Endothelial cell of umbilical vein (primary cell): ENCODE data around the gene IFIT1B. TPM values are rescaled to one million over a fixed set of nuclear protein-coding genes. Genes with fewer than 3 reads are reported as not detected.

Source experiments
- BruUV-seq: library from RNA; stranded (reverse); fragments of 400-500 nt; replicated peaks from 2 replicates; lab custom pipeline; 2021; lab: Mats Ljungman, UMichigan
- CTCF ChIA-PET: fragments of 300-600, 350-600 bp; sonication (Branson Sonifier 250); formaldehyde crosslinking; loops from one replicate; lab custom pipeline; 2021; ENCODE audit warnings: antibody characterized with exemption, inconsistent platforms; lab: Charles Lee
- POLR2A ChIA-PET: fragments of 300-600, 350-600 bp; sonication (Branson Sonifier 250); formaldehyde crosslinking; loops from one replicate; lab custom pipeline; 2021; ENCODE audit warnings: antibody characterized with exemption, inconsistent platforms; lab: Charles Lee
- DNase-seq: peaks from one replicate; pipeline ENCODE4 v3.0.0-alpha.2; 2011; ENCODE audit warnings: low read depth, low spot score
- FAIRE-seq: peaks from 2 replicates; lab custom pipeline; 2011; peaks lifted over from hg19 to GRCh38; lab: Jason Lieb, UNC
- H2AFZ ChIP-seq: 2 replicates; pipeline ENCODE4 v1.6.0; 2012; ENCODE audit warnings: low read depth, low read length, control low read depth, inconsistent platforms
- H3K27ac ChIP-seq: 2 replicates; pipeline ENCODE4 v1.5.1; 2011; ENCODE audit warnings: low read depth, mild to moderate bottlenecking, control low read depth, low read length, moderate library complexity; ENCODE audit not compliant: insufficient read depth
- H3K27me3 ChIP-seq, 2 experiments: 2 replicates each; pipeline versions ENCODE4 v1.6.0 to v1.6.1; 2011; ENCODE audit warnings: low read length in 2 of 2, mixed read lengths in 1 of 2; ENCODE audit not compliant: control insufficient read depth in 2 of 2, insufficient read depth in 2 of 2
- H3K36me3 ChIP-seq, 2 experiments: 2 replicates in 1 of 2; 3 replicates in 1 of 2; pipeline ENCODE4 v1.5.1; 2011; ENCODE audit warnings: low read length in 2 of 2, mild to moderate bottlenecking in 1 of 2, moderate library complexity in 1 of 2; ENCODE audit not compliant: control insufficient read depth in 2 of 2, insufficient read depth in 2 of 2; ENCODE audit errors: extremely low read depth in 1 of 2
- H3K4me1 ChIP-seq: 3 replicates; pipeline ENCODE4 v1.5.1; 2011; ENCODE audit warnings: mild to moderate bottlenecking, low read length; ENCODE audit not compliant: control insufficient read depth, insufficient read depth; ENCODE audit errors: extremely low read depth
- H3K4me2 ChIP-seq: 2 replicates; pipeline ENCODE4 v1.6.1; 2011; ENCODE audit warnings: low read length, control low read depth, mixed read lengths; ENCODE audit not compliant: insufficient read depth
- H3K4me3 ChIP-seq, 3 experiments: fragments of 200-600 bp in 1 of 3; sonication (generic), shearing (Covaris generic) in 1 of 3; replicated peaks in 1 of 3; 2 replicates each; pipeline ENCODE4 v1.5.1; 2011 to 2016; ENCODE audit warnings: control low read depth in 3 of 3, low read length in 3 of 3, mild to moderate bottlenecking in 2 of 3, inconsistent platforms in 1 of 3, low read depth in 1 of 3, moderate library complexity in 1 of 3; ENCODE audit not compliant: insufficient read depth in 1 of 3
- H3K79me2 ChIP-seq: 2 replicates; pipeline ENCODE4 v1.6.0; 2012; ENCODE audit warnings: low read length, inconsistent platforms; ENCODE audit not compliant: control insufficient read depth, insufficient read depth
- H3K9ac ChIP-seq: replicated peaks from 2 replicates; pipeline ENCODE3; 2011; ENCODE audit warnings: low read length, control low read depth; ENCODE audit not compliant: insufficient read depth; ENCODE audit errors: extremely low read depth
- H3K9me1 ChIP-seq: replicated peaks from 3 replicates; pipeline ENCODE4 v1.6.0; 2011; ENCODE audit warnings: mild to moderate bottlenecking, low read length; ENCODE audit not compliant: control insufficient read depth, insufficient read depth; ENCODE audit errors: extremely low read depth
- H3K9me3 ChIP-seq: replicated peaks from 2 replicates; pipeline ENCODE4 v1.5.1; 2012; ENCODE audit warnings: low read length, inconsistent platforms; ENCODE audit not compliant: control insufficient read depth, insufficient read depth
- H4K20me1 ChIP-seq: replicated peaks from 2 replicates; pipeline ENCODE3; 2011; ENCODE audit warnings: mild to moderate bottlenecking, low read length; ENCODE audit not compliant: control insufficient read depth, insufficient read depth; ENCODE audit errors: extremely low read depth
- EZH2 ChIP-seq: IDR thresholded peaks from 2 replicates; pipeline ENCODE4 v1.6.1; 2012; ENCODE audit warnings: borderline replicate concordance, low read depth, mild to moderate bottlenecking, moderate library complexity, low read length, inconsistent platforms; ENCODE audit not compliant: severe bottlenecking
- FOS ChIP-seq: IDR thresholded peaks from 2 replicates; pipeline ENCODE4 v1.6.1; 2011; ENCODE audit warnings: mild to moderate bottlenecking, low read length, moderate library complexity, borderline replicate concordance; ENCODE audit not compliant: insufficient read depth
- GATA2 ChIP-seq: IDR thresholded peaks from 2 replicates; pipeline ENCODE4 v1.7.0; 2011; ENCODE audit warnings: low read depth, mild to moderate bottlenecking, moderate library complexity, mixed read lengths, low read length; ENCODE audit not compliant: insufficient read length, insufficient read depth
- JUN ChIP-seq: IDR thresholded peaks from 2 replicates; pipeline ENCODE4 v1.6.1; 2011; ENCODE audit warnings: borderline replicate concordance, low read depth; ENCODE audit not compliant: insufficient read length, insufficient read depth
- MYC ChIP-seq: IDR thresholded peaks from one replicate; pipeline ENCODE4 v1.6.1; 2011; ENCODE audit warnings: mild to moderate bottlenecking, low read depth, low read length
- POLR2A ChIP-seq: IDR thresholded peaks from 2 replicates; pipeline ENCODE4 v1.6.1; 2012; ENCODE audit warnings: low read depth, mild to moderate bottlenecking, control low read depth, low read length
- POLR2AphosphoS5 ChIP-seq: IDR thresholded peaks from 2 replicates; pipeline ENCODE4 v1.6.1; 2012; ENCODE audit warnings: low read depth, mild to moderate bottlenecking, control low read depth, low read length, moderate library complexity; ENCODE audit not compliant: insufficient read depth
- dilution Hi-C: fragments of 300-500 bp; cut with MboI; formaldehyde crosslinking; loops from one replicate; pipeline ENCODE4 v1.15.0; 2019; ENCODE audit warnings: low sequenced_read_pairs; ENCODE audit not compliant: extremely low pct_ligation_motif_present
- intact Hi-C: fragments of 100-400 bp; cut with micrococcal nuclease; formaldehyde crosslinking; loops from one replicate; pipeline ENCODE4 v1.10.0; 2022
- polyA plus RNA-seq, 4 experiments: library from polyadenylated mRNA; depleted of rRNA in 3 of 4; stranded (reverse) in 3 of 4; unstranded in 1 of 4; fragments of >200 nt; gene quantifications; 2 replicates each; pipeline versions ENCODE4 v1.2.1 to v1.2.3, GENCODE V29; 2011 to 2012; ENCODE audit warnings: missing spikeins in 1 of 4
- total RNA-seq: library from RNA; stranded (reverse); gene quantifications from 2 replicates; pipeline ENCODE4 v1.2.3, GENCODE V29; 2021
- TF ChIP-seq, protein P1 (sequence below), 2 donors: IDR thresholded peaks; 1 replicate in 1 of 2; 2 replicates in 1 of 2; pipeline ENCODE4 v1.5.1; 2011; ENCODE audit warnings: low read length in 2 of 2, mild to moderate bottlenecking in 2 of 2, moderate library complexity in 2 of 2, control low read depth in 1 of 2, inconsistent platforms in 1 of 2, low read depth in 1 of 2; ENCODE audit not compliant: insufficient read depth in 1 of 2; ENCODE audit errors: extremely low read depth in 1 of 2

Gene IFIT1B
- total and polyA plus RNA-seq, 2 donors (not counting 3 experiments of a cell fraction or from before 2014, with no cell fraction given): not detected

DNA sequence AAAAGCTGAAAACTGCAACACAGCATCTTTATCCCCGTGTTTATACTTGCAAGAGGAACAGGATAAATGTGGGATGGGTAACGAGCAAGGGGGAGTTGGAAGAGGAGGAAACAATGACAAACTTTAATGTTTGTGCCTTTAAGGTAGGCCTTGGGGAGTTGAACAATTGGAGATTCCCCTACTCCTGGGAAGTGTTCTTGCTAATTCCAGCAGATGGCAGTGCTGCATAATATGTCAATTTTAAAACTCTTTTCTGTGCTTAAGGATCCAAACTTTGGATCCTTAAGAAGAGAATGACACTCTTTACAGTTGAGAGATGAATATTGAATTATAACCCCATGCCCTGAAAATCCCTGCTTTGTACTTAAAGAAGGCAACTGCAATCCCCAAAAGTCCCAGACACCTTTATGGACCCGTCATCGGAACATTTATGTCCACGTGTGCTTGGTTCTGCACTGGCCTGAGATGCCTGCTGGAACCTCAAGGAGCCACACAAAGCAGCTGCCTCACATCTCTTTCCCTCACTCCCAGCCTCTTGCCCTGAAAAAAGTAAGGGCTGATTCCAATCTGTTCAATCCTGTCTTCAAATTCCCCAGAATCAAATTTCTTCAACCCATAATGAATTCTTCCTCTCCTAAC lies 48.5 kb downstream of the IFIT1B start:
- H3K9me3 ChIP-seq: no peaks in the 10 kb centered on the region
- no peak overlapping the region for H3K4me2 ChIP-seq
- TF ChIP-seq, protein P1, sequence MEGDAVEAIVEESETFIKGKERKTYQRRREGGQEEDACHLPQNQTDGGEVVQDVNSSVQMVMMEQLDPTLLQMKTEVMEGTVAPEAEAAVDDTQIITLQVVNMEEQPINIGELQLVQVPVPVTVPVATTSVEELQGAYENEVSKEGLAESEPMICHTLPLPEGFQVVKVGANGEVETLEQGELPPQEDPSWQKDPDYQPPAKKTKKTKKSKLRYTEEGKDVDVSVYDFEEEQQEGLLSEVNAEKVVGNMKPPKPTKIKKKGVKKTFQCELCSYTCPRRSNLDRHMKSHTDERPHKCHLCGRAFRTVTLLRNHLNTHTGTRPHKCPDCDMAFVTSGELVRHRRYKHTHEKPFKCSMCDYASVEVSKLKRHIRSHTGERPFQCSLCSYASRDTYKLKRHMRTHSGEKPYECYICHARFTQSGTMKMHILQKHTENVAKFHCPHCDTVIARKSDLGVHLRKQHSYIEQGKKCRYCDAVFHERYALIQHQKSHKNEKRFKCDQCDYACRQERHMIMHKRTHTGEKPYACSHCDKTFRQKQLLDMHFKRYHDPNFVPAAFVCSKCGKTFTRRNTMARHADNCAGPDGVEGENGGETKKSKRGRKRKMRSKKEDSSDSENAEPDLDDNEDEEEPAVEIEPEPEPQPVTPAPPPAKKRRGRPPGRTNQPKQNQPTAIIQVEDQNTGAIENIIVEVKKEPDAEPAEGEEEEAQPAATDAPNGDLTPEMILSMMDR (IDR thresholded peaks at IDR 0.05; ENCODE audit: extremely low read depth in 1 of 2, insufficient read depth in 1 of 2, low read depth in 1 of 2, low read length in 2 of 2): peak; percentile 58
- no peak for TF ChIP-seq POLR2A
- H3K9ac ChIP-seq: no peak overlapping the region
- dilution Hi-C loops: no loop called here
- CTCF ChIA-PET: interaction anchor here (2.8 to 5.8 kb wide), 2 partner anchors 136 to 139 kb away, joined by 16 to 41 read pairs; no protein-coding TSS in a partner anchor
- no peaks in the 10 kb centered on the region for H3K79me2 ChIP-seq
- no peaks in the 10 kb centered on the region for H3K4me1 ChIP-seq
- peak; percentile 56 for DNase-seq
- FAIRE-seq: peak; percentile 80
- no peaks in the 10 kb centered on the region for H3K9me1 ChIP-seq
- intact Hi-C loops: loop anchor here (1.0 to 2.0 kb wide), 3 partner anchors 138 to 367 kb away; partner anchors contain the start of gene KIF20B
- no peaks in the 10 kb centered on the region for H3K36me3 ChIP-seq
- H3K4me3 ChIP-seq: no peak overlapping the region
- no peak overlapping the region for H2AFZ ChIP-seq
- no peak overlapping the region for H3K27ac ChIP-seq
- POLR2A ChIA-PET: no interaction called here
- no TSS peak for BruUV-seq
- H3K27me3 ChIP-seq: no peaks in the 10 kb centered on the region
- H4K20me1 ChIP-seq: no peaks in the 10 kb centered on the region

DNA sequence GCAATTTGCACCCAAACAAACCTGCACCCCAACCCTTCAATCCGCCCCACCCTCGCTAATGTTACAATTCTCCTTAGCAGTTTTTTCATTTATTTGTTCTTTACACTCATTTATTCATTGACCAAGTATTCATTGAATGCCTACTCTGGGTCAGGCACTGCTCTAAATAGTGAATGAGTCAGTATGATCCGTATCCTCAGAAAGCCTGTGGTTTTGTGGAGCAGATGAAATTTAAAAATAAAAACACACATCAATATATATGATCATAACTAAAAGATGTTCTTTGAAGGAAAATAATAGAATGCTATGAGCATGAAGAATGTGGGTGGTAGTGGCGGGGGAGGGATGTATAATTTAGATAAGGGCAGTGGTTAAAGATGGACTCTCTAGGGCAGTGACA lies 49.8 kb downstream of the IFIT1B start:
- Histone ChIP-seq H3K79me2 (no peaks in the 10 kb centered on the region), H3K9ac (no peak overlapping the region), H3K27me3 (no peaks in the 10 kb centered on the region), H3K4me3 (no peak overlapping the region), H3K36me3 (no peaks in the 10 kb centered on the region), H4K20me1 (no peaks in the 10 kb centered on the region), H2AFZ (no peak overlapping the region), H3K4me1 (no peaks in the 10 kb centered on the region), H3K27ac (no peak overlapping the region), H3K4me2 (no peak overlapping the region), H3K9me1 (no peaks in the 10 kb centered on the region), H3K9me3 (no peaks in the 10 kb centered on the region)
- TF ChIP-seq, protein P1 (IDR thresholded peaks at IDR 0.05; ENCODE audit: extremely low read depth in 1 of 2, insufficient read depth in 1 of 2, low read depth in 1 of 2, low read length in 2 of 2): no peak
- no peak for TF ChIP-seq JUN
- TF ChIP-seq POLR2A: no peak
- TF ChIP-seq MYC: no peak
- TF ChIP-seq FOS: peak; percentile 78
- no peak for TF ChIP-seq EZH2
- TF ChIP-seq POLR2AphosphoS5: no peak
- TF ChIP-seq GATA2: peak; percentile 2
- FAIRE-seq (no peak), DNase-seq (no peak)
- dilution Hi-C loops: no loop called here
- CTCF ChIA-PET: interaction anchor here (2.8 to 5.8 kb wide), 2 partner anchors 135 to 137 kb away, joined by 16 to 41 read pairs; no protein-coding TSS in a partner anchor
- no TSS peak for BruUV-seq
- POLR2A ChIA-PET: no interaction called here
- intact Hi-C loops: loop anchor here (1.0 to 2.0 kb wide), 2 partner anchors 31 to 273 kb away; partner anchors contain the start of gene KIF20B
